Testis (tissue), 3 donors: Measurements from ENCODE around the gene AGAP1. TPM values are rescaled to one million over a fixed set of nuclear protein-coding genes. Genes with fewer than 3 reads are reported as not detected.

Source experiments
- DNase-seq: peaks from one replicate; pipeline ENCODE4 v3.0.0-alpha.2; 2019
- H3K27ac ChIP-seq, 2 donors: fragments of 200-600 bp; sonication (generic); one replicate each; pipeline ENCODE4 v1.5.1; 2019
- H3K27me3 ChIP-seq: fragments of 200-600 bp; sonication (generic); one replicate; pipeline ENCODE4 v1.5.1; 2019
- H3K36me3 ChIP-seq: fragments of 200-600 bp; sonication (generic); one replicate; pipeline ENCODE4 v1.5.1; 2017; ENCODE audit warnings: low read depth; ENCODE audit errors: missing control alignments
- H3K4me1 ChIP-seq: fragments of 200-600 bp; sonication (generic); one replicate; pipeline ENCODE4 v1.5.1; 2019
- H3K4me3 ChIP-seq, 2 donors: fragments of 200-600 bp; sonication (generic); one replicate each; pipeline ENCODE4 v1.5.1; 2017 to 2019
- H3K9me3 ChIP-seq: fragments of 200-600 bp; sonication (generic); one replicate; pipeline ENCODE4 v1.5.1; 2017
- POLR2A ChIP-seq: fragments of 450-650 bp; IDR thresholded peaks from one replicate; pipeline ENCODE4 v1.6.1; 2017; ENCODE audit warnings: antibody characterized with exemption, mild to moderate bottlenecking, moderate library complexity
- WGBS, 2 donors: methylation state at CpG; one replicate each; pipeline ENCODE4 v1.1.5; 2018; 5-methylcytosine and 5-hydroxymethylcytosine counted together
- intact Hi-C: fragments of 100-400 bp; cut with DNase I; formaldehyde crosslinking; loops from one replicate; pipeline ENCODE4 v1.15.1; 2023; ENCODE audit warnings: low total_unique reads
- polyA plus RNA-seq: library from polyadenylated mRNA; stranded (reverse); fragments of 350-450 nt; fragmentation: Illumina TruSeq; extraction: RNeasy Lipid Tissue Mini Kit (QIAGEN cat#74804); gene quantifications from one replicate; pipeline ENCODE4 v1.2.3, GENCODE V29; 2014; ENCODE audit warnings: low read depth, low replicate concordance; ENCODE audit not compliant: insufficient read depth
- total RNA-seq, 2 donors: library from RNA; depleted of rRNA; stranded (reverse); fragments of >200 nt; gene quantifications; one replicate each; pipeline ENCODE4 v1.2.3, GENCODE V29; 2016
- TF ChIP-seq, protein P1 (sequence below), 3 experiments: fragments of 450-650 bp in 2 of 3; fragments of 200-600 bp in 1 of 3; sonication (generic) in 1 of 3; IDR thresholded peaks; one replicate each; pipeline ENCODE4 v1.5.1; 2016 to 2019; ENCODE audit warnings: antibody characterized with exemption in 3 of 3, mild to moderate bottlenecking in 2 of 3, moderate library complexity in 1 of 3

AGAP1 gene
- total and polyA plus RNA-seq, 3 donors from 2014 or later: 21.4 to 45.5 (median 40.7) TPM

GRCh38 chr2:235968616-235969324 lies 474.9 kb downstream of the AGAP1 start:
- no peaks in the 10 kb centered on the region for H3K36me3 ChIP-seq
- no peak overlapping the region for H3K4me3 ChIP-seq

DNA sequence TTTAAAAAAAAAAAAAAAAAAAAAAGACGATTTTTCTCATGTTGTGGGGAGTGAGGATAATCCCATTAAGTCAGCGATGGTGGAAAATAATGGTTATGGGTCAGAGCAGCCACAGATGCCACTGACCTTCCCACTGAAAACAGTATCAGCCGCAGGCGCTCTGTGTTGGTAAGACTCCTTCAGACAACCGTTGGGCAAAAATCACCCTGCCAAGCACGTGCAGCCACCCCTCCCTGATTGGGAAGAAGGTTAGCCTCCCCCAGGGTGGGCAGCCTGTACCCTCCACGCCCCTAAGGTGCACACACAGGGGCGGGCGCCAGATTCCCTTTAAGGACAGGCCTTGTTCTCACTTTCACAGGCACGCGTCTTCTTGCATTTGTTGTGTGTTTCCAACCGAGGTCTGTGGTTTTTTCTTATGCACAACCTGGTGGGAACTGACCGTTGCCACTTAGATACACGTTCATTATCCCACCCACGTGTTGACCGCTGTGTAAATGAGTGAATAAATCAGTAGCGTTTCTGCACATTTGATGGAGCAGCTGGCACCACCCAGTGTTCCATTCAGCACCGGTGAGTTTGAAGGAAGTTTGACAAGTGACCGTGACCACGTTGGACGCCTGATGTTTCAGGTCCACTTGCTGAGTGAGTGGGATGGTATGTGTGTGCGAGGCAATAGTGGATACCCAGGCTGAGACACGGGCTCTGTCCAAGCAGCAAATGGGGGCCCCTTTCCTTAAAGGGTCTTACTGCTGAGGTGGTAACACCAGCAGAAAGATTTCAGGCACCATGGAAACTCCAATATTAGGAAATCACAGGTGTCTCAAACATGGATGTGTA lies 476.6 kb downstream of the AGAP1 start:
- 91 to 95% methylated on average over 23 of the region's 23 CpGs for WGBS, 2 donors
- Histone ChIP-seq H3K36me3 (no peaks in the 10 kb centered on the region), H3K27me3 (no peaks in the 10 kb centered on the region), H3K4me3 (no peak overlapping the region), H3K27ac (no peak overlapping the region), H3K4me1 (no peaks in the 10 kb centered on the region), H3K9me3 (no peaks in the 10 kb centered on the region)
- DNase-seq: no peak
- intact Hi-C loops: no loop called here
- no peak for TF ChIP-seq POLR2A
- TF ChIP-seq, protein P1, sequence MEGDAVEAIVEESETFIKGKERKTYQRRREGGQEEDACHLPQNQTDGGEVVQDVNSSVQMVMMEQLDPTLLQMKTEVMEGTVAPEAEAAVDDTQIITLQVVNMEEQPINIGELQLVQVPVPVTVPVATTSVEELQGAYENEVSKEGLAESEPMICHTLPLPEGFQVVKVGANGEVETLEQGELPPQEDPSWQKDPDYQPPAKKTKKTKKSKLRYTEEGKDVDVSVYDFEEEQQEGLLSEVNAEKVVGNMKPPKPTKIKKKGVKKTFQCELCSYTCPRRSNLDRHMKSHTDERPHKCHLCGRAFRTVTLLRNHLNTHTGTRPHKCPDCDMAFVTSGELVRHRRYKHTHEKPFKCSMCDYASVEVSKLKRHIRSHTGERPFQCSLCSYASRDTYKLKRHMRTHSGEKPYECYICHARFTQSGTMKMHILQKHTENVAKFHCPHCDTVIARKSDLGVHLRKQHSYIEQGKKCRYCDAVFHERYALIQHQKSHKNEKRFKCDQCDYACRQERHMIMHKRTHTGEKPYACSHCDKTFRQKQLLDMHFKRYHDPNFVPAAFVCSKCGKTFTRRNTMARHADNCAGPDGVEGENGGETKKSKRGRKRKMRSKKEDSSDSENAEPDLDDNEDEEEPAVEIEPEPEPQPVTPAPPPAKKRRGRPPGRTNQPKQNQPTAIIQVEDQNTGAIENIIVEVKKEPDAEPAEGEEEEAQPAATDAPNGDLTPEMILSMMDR (IDR thresholded peaks at IDR 0.05): no peak

More at GRCh38 chr2:235968616-235969324, 474.9 kb downstream of the AGAP1 start:
- 94 to 95% methylated on average over 17 to 18 of the region's 18 CpGs for WGBS, 2 donors
- no peak for DNase-seq
- no peak for TF ChIP-seq POLR2A
- TF ChIP-seq, protein P1 (IDR thresholded peaks at IDR 0.05): no peak
- intact Hi-C loops: no loop called here
- Histone ChIP-seq H3K27me3 (no peaks in the 10 kb centered on the region), H3K4me1 (no peaks in the 10 kb centered on the region), H3K9me3 (no peaks in the 10 kb centered on the region), H3K27ac (no peak overlapping the region)

GRCh38 chr2:235976516-235976915 lies 482.7 kb downstream of the AGAP1 start:
- intact Hi-C loops: no loop called here
- Histone ChIP-seq H3K27ac (no peak overlapping the region), H3K9me3 (no peaks in the 10 kb centered on the region), H3K4me3 (no peak overlapping the region), H3K27me3 (no peaks in the 10 kb centered on the region), H3K36me3 (no peaks in the 10 kb centered on the region), H3K4me1 (no peaks in the 10 kb centered on the region)
- TF ChIP-seq POLR2A: no peak
- TF ChIP-seq, protein P1 (IDR thresholded peaks at IDR 0.05): no peak
- 94 to 98% methylated on average over 6 of the region's 6 CpGs for WGBS, 2 donors
- no peak for DNase-seq

- WGBS, 2 donors: 95 to 97% methylated on average over 11 of the region's 11 CpGs
- intact Hi-C loops: no loop called here
- no peak overlapping the region for H3K4me3 ChIP-seq
- no peak overlapping the region for H3K27ac ChIP-seq
- no peaks in the 10 kb centered on the region for H3K27me3 ChIP-seq
- no peak for DNase-seq
- no peaks in the 10 kb centered on the region for H3K9me3 ChIP-seq
- H3K4me1 ChIP-seq: no peaks in the 10 kb centered on the region
- H3K36me3 ChIP-seq: no peaks in the 10 kb centered on the region
- TF ChIP-seq, protein P1 (IDR thresholded peaks at IDR 0.05): no peak
- TF ChIP-seq POLR2A: no peak
Observed at GRCh38 chr2:235976956-235977355, 483.1 kb downstream of the AGAP1 start.
